Measurements from ENCODE around the gene CYP1B1. TPM values are rescaled to one million over a fixed set of nuclear protein-coding genes. Genes with fewer than 3 reads are reported as not detected.

Gene CYP1B1
- total and polyA plus RNA-seq, 2 of the 4 experiments (the other 2 are of a cell fraction) = 0.65 to 1.1 TPM

DNA sequence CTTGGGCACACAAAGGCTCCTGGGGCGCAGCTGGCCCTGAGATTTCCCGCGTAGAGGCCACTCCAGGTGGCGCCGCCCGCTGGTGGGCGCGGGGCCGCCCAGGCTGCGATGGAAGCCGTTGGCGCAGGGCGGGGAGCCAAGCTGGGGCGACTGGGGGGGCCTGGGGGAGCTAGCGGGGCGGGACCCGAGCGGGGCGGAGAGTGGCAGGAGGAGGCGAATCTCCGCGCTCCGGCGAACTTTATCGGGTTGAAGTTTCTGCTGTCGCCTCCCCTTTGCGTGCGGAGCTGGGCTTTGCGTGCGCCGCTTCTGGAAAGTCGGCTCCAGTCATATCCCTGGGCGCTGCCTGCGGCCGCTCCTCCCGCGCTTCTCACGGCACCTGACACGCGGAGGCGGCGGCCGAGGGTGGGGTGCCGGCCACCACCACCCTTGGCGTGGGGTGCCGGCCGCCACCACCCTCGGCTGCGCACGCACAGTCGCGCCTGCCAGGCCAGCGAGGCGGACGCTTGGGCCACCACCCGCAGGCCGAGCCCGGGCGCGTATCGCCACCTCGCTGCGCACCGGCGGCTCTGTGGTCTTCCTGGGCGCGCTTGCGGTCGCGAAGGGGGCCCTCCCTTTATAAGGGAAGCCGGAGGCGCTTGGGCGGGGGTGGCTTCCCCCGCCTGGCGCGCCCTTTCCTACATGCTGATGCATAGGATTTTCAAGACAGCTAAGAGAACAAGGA is 919 bp upstream of the CYP1B1 start:
- Histone ChIP-seq H3K14ac (replicated peaks; ENCODE audit: low read depth, low read length) (no peak overlapping the region; the same call in 1 of the 2 replicates), H4K20me1 (ENCODE audit: insufficient read depth, low read length) (no peaks in the 10 kb centered on the region), H3K27ac (ENCODE audit: insufficient read depth, low read length) (peak overlapping the region; percentile 57), H2AK5ac (ENCODE audit: low read depth, low read length) (peak overlapping the region; percentile 89; the same call in 1 of the 2 replicates), H2BK5ac (ENCODE audit: low read depth, low read length, poor library complexity, severe bottlenecking) (no peak overlapping the region), H3K9me1 (ENCODE audit: insufficient read depth, low read length) (no peaks in the 10 kb centered on the region), H3K4me3 (ENCODE audit: insufficient read depth, low read depth, low read length) (peak overlapping the region; percentile 35), H3K56ac (ENCODE audit: extremely low read depth, insufficient read depth, low read length) (0 out of 2 replicates have a peak overlapping the region, but pooled peaks have one; percentile 56), H3K4me2 (ENCODE audit: low read depth, low read length) (peak overlapping the region; percentile 80), H2AK9ac (replicated peaks; ENCODE audit: low read depth, low read length, poor library complexity) (no peak overlapping the region), H3K27me3 (ENCODE audit: control insufficient read depth, insufficient read depth, low read length) (peaks cover 30% of the 10 kb centered on the region), H3K18ac (ENCODE audit: low read depth, low read length) (peak overlapping the region; percentile 20; the same call in 1 of the 2 replicates), H4K5ac (ENCODE audit: low read depth, low read length) (no peak overlapping the region; the same call in 1 of the 2 replicates), H2BK20ac (ENCODE audit: low read depth, low read length) (peak overlapping the region; percentile 93; the same call in 1 of the 2 replicates), H3K4ac (ENCODE audit: low read depth, low read length) (peak overlapping the region; percentile 89), H3K9me3 (ENCODE audit: control insufficient read depth, insufficient read depth, low read length) (peaks cover 21% of the 10 kb centered on the region), H2BK15ac (ENCODE audit: low read depth, low read length) (no peak overlapping the region; the same call in 2 of the 3 replicates), H3K9ac (ENCODE audit: low read depth, low read length) (peak overlapping the region; percentile 24; the same call in 1 of the 2 replicates), H2AFZ (replicated peaks; ENCODE audit: low read length, poor library complexity) (peak overlapping the region; percentile 88), H4K91ac (ENCODE audit: insufficient read depth, low read depth, low read length) (peak overlapping the region; percentile 93), H4K8ac (ENCODE audit: low read depth in 2 of 2, low read length in 2 of 2) (peak overlapping the region; percentile 80 to 98; a peak in 2 of 4 replicates), H3K79me1 (ENCODE audit: low read depth in 1 of 2, low read length in 2 of 2) (no peaks in the 10 kb centered on the region), H3K36me3 (ENCODE audit: control insufficient read depth, insufficient read depth, low read length) (no peaks in the 10 kb centered on the region), H3K4me1 (ENCODE audit: control insufficient read depth, insufficient read depth, low read length) (no peaks in the 10 kb centered on the region), H2BK120ac (ENCODE audit: low read depth, low read length) (peak overlapping the region; percentile 77), H3K23ac (ENCODE audit: low read depth, low read length) (no peak overlapping the region)
- dilution Hi-C loops (cut with HindIII; ENCODE audit: low sequenced_read_pairs, unreplicated experiment) (no loop called here), intact Hi-C loops (cut with micrococcal nuclease) (loop anchor here (1.0 to 5.0 kb wide), 5 partner anchors 40 to 197 kb away; no protein-coding TSS in a partner anchor), in situ Hi-C loops (cut with MboI; ENCODE audit: low sequenced_read_pairs) (loop anchor here (10.0 kb wide), 1 partner anchor 198 kb away; no protein-coding TSS in a partner anchor)
- ChIA-PET POLR2A (ENCODE audit: unreplicated experiment) (interaction anchor here (1.5 kb wide), 1 partner anchor 17 kb away, joined by 4 read pairs; no protein-coding TSS in a partner anchor), CTCF (interaction anchor here (0.6 to 1.5 kb wide), 6 partner anchors 15 to 197 kb away, joined by 3 to 5 read pairs (median 4); no protein-coding TSS in a partner anchor)
- TF ChIP-seq, protein P1, sequence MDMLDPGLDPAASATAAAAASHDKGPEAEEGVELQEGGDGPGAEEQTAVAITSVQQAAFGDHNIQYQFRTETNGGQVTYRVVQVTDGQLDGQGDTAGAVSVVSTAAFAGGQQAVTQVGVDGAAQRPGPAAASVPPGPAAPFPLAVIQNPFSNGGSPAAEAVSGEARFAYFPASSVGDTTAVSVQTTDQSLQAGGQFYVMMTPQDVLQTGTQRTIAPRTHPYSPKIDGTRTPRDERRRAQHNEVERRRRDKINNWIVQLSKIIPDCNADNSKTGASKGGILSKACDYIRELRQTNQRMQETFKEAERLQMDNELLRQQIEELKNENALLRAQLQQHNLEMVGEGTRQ (IDR thresholded peaks at IDR 0.05; ENCODE audit: low read depth, low read length) = no peak
- TF ChIP-seq MAZ (IDR thresholded peaks at IDR 0.05; ENCODE audit: borderline replicate concordance, low read depth, low read length) = 0 out of 2 replicates have a peak, but pooled peaks have one; percentile 4
- TF ChIP-seq RFX5 (IDR thresholded peaks at IDR 0.05; ENCODE audit: low read depth, low read length) = no peak
- peak; percentile 33; the same call in 1 of the 2 replicates for TF ChIP-seq FOS (IDR thresholded peaks at IDR 0.05; ENCODE audit: low read depth, low read length)
- TF ChIP-seq, protein P2, sequence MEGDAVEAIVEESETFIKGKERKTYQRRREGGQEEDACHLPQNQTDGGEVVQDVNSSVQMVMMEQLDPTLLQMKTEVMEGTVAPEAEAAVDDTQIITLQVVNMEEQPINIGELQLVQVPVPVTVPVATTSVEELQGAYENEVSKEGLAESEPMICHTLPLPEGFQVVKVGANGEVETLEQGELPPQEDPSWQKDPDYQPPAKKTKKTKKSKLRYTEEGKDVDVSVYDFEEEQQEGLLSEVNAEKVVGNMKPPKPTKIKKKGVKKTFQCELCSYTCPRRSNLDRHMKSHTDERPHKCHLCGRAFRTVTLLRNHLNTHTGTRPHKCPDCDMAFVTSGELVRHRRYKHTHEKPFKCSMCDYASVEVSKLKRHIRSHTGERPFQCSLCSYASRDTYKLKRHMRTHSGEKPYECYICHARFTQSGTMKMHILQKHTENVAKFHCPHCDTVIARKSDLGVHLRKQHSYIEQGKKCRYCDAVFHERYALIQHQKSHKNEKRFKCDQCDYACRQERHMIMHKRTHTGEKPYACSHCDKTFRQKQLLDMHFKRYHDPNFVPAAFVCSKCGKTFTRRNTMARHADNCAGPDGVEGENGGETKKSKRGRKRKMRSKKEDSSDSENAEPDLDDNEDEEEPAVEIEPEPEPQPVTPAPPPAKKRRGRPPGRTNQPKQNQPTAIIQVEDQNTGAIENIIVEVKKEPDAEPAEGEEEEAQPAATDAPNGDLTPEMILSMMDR (conservative IDR thresholded peaks at IDR 0.05; ENCODE audit: low read depth, low read length) = 0 out of 2 replicates have a peak, but pooled peaks have one; percentile 16
- TF ChIP-seq POLR2A (IDR thresholded peaks at IDR 0.05; ENCODE audit: low read depth, low read length) = peak; percentile 66
- no peak; the same call in 1 of the 2 replicates for TF ChIP-seq RAD21 (IDR thresholded peaks at IDR 0.05; ENCODE audit: low read length)
- TF ChIP-seq BHLHE40 (IDR thresholded peaks at IDR 0.05; ENCODE audit: low read depth, low read length) = 0 out of 2 replicates have a peak, but pooled peaks have one; percentile 27
- BruUV-seq (replicated peaks) = no TSS peak
- DNase-seq (peak; percentile 90), ATAC-seq (ENCODE audit: low read depth) (peak; percentile 83)
- WGBS, 2 experiments (ENCODE audit: extremely low coverage in 2 of 2, insufficient read length in 1 of 2) = 1% methylated on average over 41 of the region's 76 CpGs; no CpG with 5 or more reads in 1 of the 2 experiments

Measured in IMR-90 (cell line).